Measurements from ENCODE around the gene RERG. TPM values are rescaled to one million over a fixed set of nuclear protein-coding genes. Genes with fewer than 3 reads are reported as not detected.

RERG gene
- polyA plus RNA-seq, 1 experiment = 0.12 TPM

DNA sequence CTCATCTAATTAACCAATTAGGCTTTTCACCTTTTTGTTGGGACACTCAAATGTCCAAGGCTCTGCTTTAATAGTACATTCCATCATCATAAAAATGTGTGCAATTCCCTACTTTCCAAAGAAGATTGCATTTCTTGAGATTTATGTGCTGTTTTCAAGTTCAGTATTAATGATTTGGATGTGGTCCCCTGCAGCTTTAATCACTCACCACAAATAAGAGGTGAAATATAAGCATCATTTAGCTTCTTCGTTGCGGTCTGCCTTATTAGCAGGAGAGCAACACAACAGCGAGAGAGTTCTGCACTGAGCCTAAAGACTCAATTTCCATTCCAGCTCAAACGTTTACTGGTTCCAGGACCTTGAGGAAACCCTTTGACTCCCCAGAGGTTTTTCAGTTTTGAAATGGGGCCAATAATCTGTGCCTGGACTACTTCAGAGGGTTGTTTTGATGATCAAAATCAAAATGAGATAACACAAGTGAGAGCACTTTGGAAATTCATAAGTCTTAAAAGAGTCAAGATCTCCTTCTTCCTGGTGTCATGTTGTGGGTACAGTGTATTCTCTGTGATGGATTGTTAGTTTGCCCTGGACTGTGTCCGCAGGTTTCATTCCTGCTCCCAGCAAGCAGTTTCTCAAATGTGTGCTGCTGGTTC is 53.1 kb downstream of the RERG start:
- CTCF ChIA-PET = no interaction called here
- no peaks in the 10 kb centered on the region for H3K27me3 ChIP-seq (ENCODE audit: control insufficient read depth, insufficient read depth, low read length)
- no peaks in the 10 kb centered on the region for H3K9me3 ChIP-seq (ENCODE audit: control insufficient read depth, insufficient read depth, low read length)
- POLR2A ChIA-PET = no interaction called here
- TF ChIP-seq, protein P1, sequence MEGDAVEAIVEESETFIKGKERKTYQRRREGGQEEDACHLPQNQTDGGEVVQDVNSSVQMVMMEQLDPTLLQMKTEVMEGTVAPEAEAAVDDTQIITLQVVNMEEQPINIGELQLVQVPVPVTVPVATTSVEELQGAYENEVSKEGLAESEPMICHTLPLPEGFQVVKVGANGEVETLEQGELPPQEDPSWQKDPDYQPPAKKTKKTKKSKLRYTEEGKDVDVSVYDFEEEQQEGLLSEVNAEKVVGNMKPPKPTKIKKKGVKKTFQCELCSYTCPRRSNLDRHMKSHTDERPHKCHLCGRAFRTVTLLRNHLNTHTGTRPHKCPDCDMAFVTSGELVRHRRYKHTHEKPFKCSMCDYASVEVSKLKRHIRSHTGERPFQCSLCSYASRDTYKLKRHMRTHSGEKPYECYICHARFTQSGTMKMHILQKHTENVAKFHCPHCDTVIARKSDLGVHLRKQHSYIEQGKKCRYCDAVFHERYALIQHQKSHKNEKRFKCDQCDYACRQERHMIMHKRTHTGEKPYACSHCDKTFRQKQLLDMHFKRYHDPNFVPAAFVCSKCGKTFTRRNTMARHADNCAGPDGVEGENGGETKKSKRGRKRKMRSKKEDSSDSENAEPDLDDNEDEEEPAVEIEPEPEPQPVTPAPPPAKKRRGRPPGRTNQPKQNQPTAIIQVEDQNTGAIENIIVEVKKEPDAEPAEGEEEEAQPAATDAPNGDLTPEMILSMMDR (IDR thresholded peaks at IDR 0.05; ENCODE audit: low read depth, low read length) = no peak
- DNase-seq (ENCODE audit: low read depth, low spot score) = no peak
- H3K27ac ChIP-seq (ENCODE audit: low read depth, low read length) = no peak overlapping the region
- no peak overlapping the region for H3K4me3 ChIP-seq (ENCODE audit: low read depth, low read length)

DNA sequence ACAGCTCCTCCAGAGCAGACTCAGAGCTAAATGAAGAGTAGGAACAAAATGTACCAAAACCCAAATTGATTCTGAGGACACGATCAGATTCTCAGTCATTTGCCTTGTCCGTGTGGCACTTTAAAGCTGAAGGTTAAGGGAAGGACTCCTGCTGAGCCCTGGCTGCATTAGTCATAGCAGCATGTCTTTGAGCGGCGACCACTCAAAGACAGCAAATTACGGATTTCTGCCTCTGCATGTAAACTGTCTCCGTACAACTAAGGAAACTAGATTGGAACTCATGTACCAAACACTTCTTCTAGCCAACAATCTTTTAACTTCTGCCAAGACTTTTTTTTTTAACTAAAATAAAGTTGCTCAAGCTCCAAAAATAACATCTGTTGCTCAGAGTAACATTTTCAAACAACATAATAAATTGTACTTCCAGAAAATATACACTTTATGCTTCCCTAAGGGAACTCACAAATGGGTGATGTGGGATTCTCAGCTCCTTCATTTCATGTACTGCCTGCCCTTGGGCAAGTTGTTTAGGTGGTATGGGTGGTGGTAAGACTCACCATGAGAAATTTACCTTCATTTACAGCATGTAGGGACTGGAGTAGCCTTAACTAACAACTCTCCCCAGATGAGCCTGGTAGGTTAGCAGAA is 56.1 kb downstream of the RERG start:
- Histone ChIP-seq H3K4me3 (ENCODE audit: low read depth, low read length) (no peak overlapping the region), H3K27ac (ENCODE audit: low read depth, low read length) (no peak overlapping the region), H3K9me3 (ENCODE audit: control insufficient read depth, insufficient read depth, low read length) (no peaks in the 10 kb centered on the region), H3K27me3 (ENCODE audit: control insufficient read depth, insufficient read depth, low read length) (no peaks in the 10 kb centered on the region)
- no peak for DNase-seq (ENCODE audit: low read depth, low spot score)
- TF ChIP-seq, protein P1 (IDR thresholded peaks at IDR 0.05; ENCODE audit: low read depth, low read length) = no peak
- ChIA-PET CTCF (interaction anchor here (0.7 to 1.9 kb wide), 4 partner anchors 15 to 419 kb away, joined by 3 to 6 read pairs (median 3); partner anchors contain the start of gene RERG), POLR2A (no interaction called here)

GRCh38 chr12:15163030-15163976 is 57.9 kb downstream of the RERG start:
- Histone ChIP-seq H3K4me3 (ENCODE audit: low read depth, low read length) (no peak overlapping the region), H3K27me3 (ENCODE audit: control insufficient read depth, insufficient read depth, low read length) (no peaks in the 10 kb centered on the region), H3K9me3 (ENCODE audit: control insufficient read depth, insufficient read depth, low read length) (no peaks in the 10 kb centered on the region), H3K27ac (ENCODE audit: low read depth, low read length) (no peak overlapping the region)
- ChIA-PET POLR2A (no interaction called here), CTCF (interaction anchor here (1.3 to 1.9 kb wide), 2 partner anchors 58 kb away, joined by 6 read pairs; partner anchors contain the start of gene RERG)
- no peak for DNase-seq (ENCODE audit: low read depth, low spot score)
- TF ChIP-seq, protein P1 (IDR thresholded peaks at IDR 0.05; ENCODE audit: low read depth, low read length) = no peak

GRCh38 chr12:15158083-15158482 is 63.1 kb downstream of the RERG start:
- TF ChIP-seq, protein P1 (IDR thresholded peaks at IDR 0.05; ENCODE audit: low read depth, low read length) = no peak
- ChIA-PET POLR2A (no interaction called here), CTCF (interaction anchor here (0.7 to 1.5 kb wide), 4 partner anchors 11 to 427 kb away, joined by 3 to 12 read pairs (median 3); partner anchors contain the start of gene RERG)
- H3K9me3 ChIP-seq (ENCODE audit: control insufficient read depth, insufficient read depth, low read length) = no peaks in the 10 kb centered on the region
- H3K4me3 ChIP-seq (ENCODE audit: low read depth, low read length) = no peak overlapping the region
- no peak for DNase-seq (ENCODE audit: low read depth, low spot score)
- no peaks in the 10 kb centered on the region for H3K27me3 ChIP-seq (ENCODE audit: control insufficient read depth, insufficient read depth, low read length)
- no peak overlapping the region for H3K27ac ChIP-seq (ENCODE audit: low read depth, low read length)
